ENCODE data around the gene ATE1.

ATE1 gene

GRCh38 chr10:121747163-121747775 is 180.6 kb downstream of the ATE1 start:
- DNase-seq (ENCODE audit: low read depth) = no peak
- no peak for TF ChIP-seq CTCF (conservative IDR thresholded peaks at IDR 0.05; ENCODE audit: low read depth, low read length)
- no peak overlapping the region for H3K4me3 ChIP-seq (ENCODE audit: low read length)

- no peak overlapping the region for H3K4me3 ChIP-seq (ENCODE audit: low read length)
- no peak for DNase-seq (ENCODE audit: low read depth)
- no peak for TF ChIP-seq CTCF (conservative IDR thresholded peaks at IDR 0.05; ENCODE audit: low read depth, low read length)
These were observed 186.5 kb downstream of the ATE1 start for GRCh38 chr10:121741248-121741792.

DNA sequence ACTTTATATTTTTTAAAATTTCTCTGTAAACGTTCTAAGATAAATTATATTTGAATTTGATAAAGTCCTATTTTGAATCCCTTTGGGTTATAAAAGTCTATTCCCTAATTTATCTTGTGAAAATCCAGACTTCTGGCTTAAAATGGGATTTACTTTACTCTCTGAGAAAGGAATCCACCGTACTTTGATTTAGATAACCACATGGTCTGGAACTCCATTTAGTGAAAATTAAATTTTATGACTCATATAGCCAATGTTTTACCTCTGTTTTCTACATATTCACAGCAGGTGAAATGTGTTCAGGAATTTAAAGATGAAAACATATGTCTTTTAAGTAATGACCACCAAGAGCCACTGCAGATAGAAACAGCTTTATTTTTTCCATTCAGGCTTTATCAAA is 187.8 kb downstream of the ATE1 start:
- no peak for DNase-seq (ENCODE audit: low read depth)
- TF ChIP-seq CTCF (conservative IDR thresholded peaks at IDR 0.05; ENCODE audit: low read depth, low read length) = no peak
- no peak overlapping the region for H3K4me3 ChIP-seq (ENCODE audit: low read length)

DNA sequence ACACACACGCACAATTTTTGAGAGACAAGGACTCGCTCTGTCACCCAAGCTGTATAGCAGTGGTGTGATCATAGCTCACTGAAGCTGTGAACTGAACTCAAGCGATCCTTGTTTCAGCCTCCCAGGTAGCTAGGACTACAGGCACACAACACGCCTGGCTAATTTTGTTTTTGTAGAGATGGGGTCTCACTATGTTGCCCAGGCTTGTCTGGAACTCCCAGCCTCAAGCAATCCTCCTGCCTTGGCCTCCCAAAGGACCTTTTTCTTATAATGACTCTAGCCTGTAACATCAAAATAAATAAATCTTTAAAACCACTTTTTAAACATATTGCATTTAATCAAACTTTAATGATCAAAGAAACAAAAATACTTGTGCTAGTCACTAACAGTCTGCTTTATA is 188.7 kb downstream of the ATE1 start:
- TF ChIP-seq CTCF (conservative IDR thresholded peaks at IDR 0.05; ENCODE audit: low read depth, low read length) = no peak
- no peak for DNase-seq (ENCODE audit: low read depth)
- no peak overlapping the region for H3K4me3 ChIP-seq (ENCODE audit: low read length)

- TF ChIP-seq CTCF (conservative IDR thresholded peaks at IDR 0.05; ENCODE audit: low read depth, low read length) = no peak
- no peak overlapping the region for H3K4me3 ChIP-seq (ENCODE audit: low read length)
- DNase-seq (ENCODE audit: low read depth) = no peak
These were observed 191.3 kb downstream of the ATE1 start for GRCh38 chr10:121736315-121737130.

- H3K4me3 ChIP-seq (ENCODE audit: low read length) = no peak overlapping the region
- TF ChIP-seq CTCF (conservative IDR thresholded peaks at IDR 0.05; ENCODE audit: low read depth, low read length) = no peak
- no peak for DNase-seq (ENCODE audit: low read depth)
These were observed 192.6 kb downstream of the ATE1 start for GRCh38 chr10:121735263-121735662.

Measured in retinal pigment epithelial cell (primary cell).